ENCODE results near the gene TRAPPC1.
"Not testable (repeated sequence)": the region's sequence is repeated elsewhere in the genome, so short reads cannot be mapped to it uniquely, and the experiment has no call there.

TRAPPC1 gene

GRCh38 chr17:7931709-7932482 is at the start of gene TRAPPC1, which contains the start of gene CNTROB:
TSS of gene TRAPPC1 (minus strand) at chr17:7931946. CDS start at chr17:7931829, 117 bp downstream.
TSS of gene CNTROB (plus strand) at chr17:7932206. CDS start at chr17:7933080, 874 bp downstream.
- peak; percentile 98 to 99 for DNase-seq (ENCODE audit: low read depth in 2 of 2, low spot score in 1 of 2)

GRCh38 chr17:7977805-7978204 is 46.1 kb upstream of the TRAPPC1 start:
- DNase-seq (ENCODE audit: low read depth in 2 of 2, low spot score in 1 of 2), result no peak

GRCh38 chr17:7977039-7977438 is 45.3 kb upstream of the TRAPPC1 start:
- DNase-seq (ENCODE audit: low read depth in 2 of 2, low spot score in 1 of 2), result no peak

- no peak for DNase-seq (ENCODE audit: low read depth in 2 of 2, low spot score in 1 of 2)
Observed at GRCh38 chr17:7974638-7975131, 42.9 kb upstream of the TRAPPC1 start.

GRCh38 chr17:7972131-7972785 is 40.5 kb upstream of the TRAPPC1 start:
- DNase-seq (ENCODE audit: low read depth in 2 of 2, low spot score in 1 of 2), result no peak

GRCh38 chr17:7971651-7972050 is 39.9 kb upstream of the TRAPPC1 start:
- no peak for DNase-seq (ENCODE audit: low read depth in 2 of 2, low spot score in 1 of 2)

- DNase-seq (ENCODE audit: low read depth in 2 of 2, low spot score in 1 of 2), result no peak
Observed at GRCh38 chr17:7969433-7969832, 37.7 kb upstream of the TRAPPC1 start.

GRCh38 chr17:7967751-7968150 is 36.0 kb upstream of the TRAPPC1 start:
- no peak for DNase-seq (ENCODE audit: low read depth in 2 of 2, low spot score in 1 of 2)

- DNase-seq (ENCODE audit: low read depth in 2 of 2, low spot score in 1 of 2), result no peak
Observed at GRCh38 chr17:7961421-7961820, 29.7 kb upstream of the TRAPPC1 start.

- DNase-seq (ENCODE audit: low read depth in 2 of 2, low spot score in 1 of 2), result no peak
Observed at GRCh38 chr17:7959503-7960253, 27.9 kb upstream of the TRAPPC1 start.

GRCh38 chr17:7956228-7956965 is 24.7 kb upstream of the TRAPPC1 start:
- no peak for DNase-seq (ENCODE audit: low read depth in 2 of 2, low spot score in 1 of 2)

GRCh38 chr17:7955414-7956227 is 23.9 kb upstream of the TRAPPC1 start:
- no peak for DNase-seq (ENCODE audit: low read depth in 2 of 2, low spot score in 1 of 2)

GRCh38 chr17:7953266-7953665 is 21.5 kb upstream of the TRAPPC1 start:
- not testable (repeated sequence) for DNase-seq (ENCODE audit: low read depth in 2 of 2, low spot score in 1 of 2)

GRCh38 chr17:7951143-7951792 is 19.5 kb upstream of the TRAPPC1 start:
- DNase-seq (ENCODE audit: low read depth in 2 of 2, low spot score in 1 of 2), result no peak

GRCh38 chr17:7950578-7950977 is 18.8 kb upstream of the TRAPPC1 start:
- DNase-seq (ENCODE audit: low read depth in 2 of 2, low spot score in 1 of 2), result no peak

GRCh38 chr17:7947651-7948050 is 15.9 kb upstream of the TRAPPC1 start:
- no peak for DNase-seq (ENCODE audit: low read depth in 2 of 2, low spot score in 1 of 2)

- no peak for DNase-seq (ENCODE audit: low read depth in 2 of 2, low spot score in 1 of 2)
Observed at GRCh38 chr17:7946441-7946840, 14.7 kb upstream of the TRAPPC1 start.

- DNase-seq (ENCODE audit: low read depth in 2 of 2, low spot score in 1 of 2), result no peak
Observed at GRCh38 chr17:7945651-7946050, 13.9 kb upstream of the TRAPPC1 start.

GRCh38 chr17:7944326-7944725 is 12.6 kb upstream of the TRAPPC1 start:
- DNase-seq (ENCODE audit: low read depth in 2 of 2, low spot score in 1 of 2), result no peak

GRCh38 chr17:7943291-7943690 is 11.5 kb upstream of the TRAPPC1 start:
- no peak for DNase-seq (ENCODE audit: low read depth in 2 of 2, low spot score in 1 of 2)

Data from stimulated activated CD8-positive, alpha-beta memory T cell treated with anti-CD3 and anti-CD28 coated beads, Interleukin-4, amount 100 ng/mL, for 1 hour (primary cell).